HG03575 (cell line): ENCODE results near the gene WFDC5.

Experiments used
- ATAC-seq: cut with Tn5 transposase; IDR thresholded peaks from one replicate; pipeline ENCODE4 v1.9.1; 2021; ENCODE audit not compliant: unreplicated experiment, insufficient number of reproducible peaks, low FRiP score; ENCODE audit errors: extremely low read depth

WFDC5 gene

DNA sequence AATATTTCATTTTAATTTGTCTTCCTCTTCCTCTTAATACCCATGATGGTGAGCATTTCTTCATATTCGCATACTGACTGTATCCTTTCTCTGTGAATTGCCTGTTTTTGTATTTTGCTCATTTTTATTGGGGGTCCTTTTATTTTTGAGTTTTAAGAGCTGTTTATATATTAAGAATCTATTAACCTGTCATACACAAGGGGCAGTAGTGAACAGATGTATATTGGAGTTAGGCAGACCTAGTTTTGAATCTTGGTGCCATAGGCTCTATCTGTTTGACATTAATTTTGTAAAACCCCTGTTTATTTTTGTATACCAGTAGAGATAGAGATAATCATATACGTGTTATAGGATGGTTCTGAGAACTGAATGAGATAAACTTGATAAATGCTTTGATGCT lies 3.1 kb upstream of the WFDC5 start:
- no peak for ATAC-seq

DNA sequence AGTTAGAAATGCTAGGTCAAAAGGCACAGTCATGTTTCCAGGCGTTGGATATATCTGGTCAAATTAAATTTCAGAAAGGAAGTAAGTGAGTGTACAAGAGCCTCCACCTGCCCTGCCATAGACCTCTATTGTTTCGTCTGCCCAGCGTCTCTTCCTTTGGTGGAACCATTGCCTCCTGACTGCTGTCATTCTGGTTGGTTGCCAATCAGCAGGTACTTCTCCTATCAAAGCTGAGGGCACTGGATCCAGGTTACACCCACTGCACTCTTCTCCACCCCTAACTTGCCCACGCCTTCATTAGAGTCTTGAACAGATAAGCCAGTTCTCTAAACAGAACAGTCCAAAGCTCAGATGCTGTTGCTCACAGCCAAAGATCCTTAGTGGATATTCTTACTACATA lies 2.6 kb upstream of the WFDC5 start:
- ATAC-seq = no peak

DNA sequence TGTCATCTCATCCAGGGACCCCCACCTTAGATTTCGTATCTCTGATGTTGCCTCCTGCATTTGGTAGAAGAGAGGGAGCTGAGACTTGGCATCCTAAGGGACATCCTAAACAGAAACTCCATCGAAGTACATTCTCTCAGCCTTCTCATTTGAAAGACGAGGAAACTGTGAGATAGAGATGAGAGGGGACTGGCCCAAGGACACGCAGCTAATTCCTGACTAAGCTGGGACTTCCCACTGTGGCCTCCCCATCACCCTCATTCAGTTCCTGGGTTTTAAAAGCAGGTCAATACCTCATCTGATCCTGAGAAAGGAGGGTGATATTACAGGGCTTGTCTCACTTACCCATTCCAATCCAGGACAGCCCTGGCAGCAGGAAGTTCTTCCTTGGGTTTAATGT lies 855 bp upstream of the WFDC5 start:
- ATAC-seq = no peak

DNA sequence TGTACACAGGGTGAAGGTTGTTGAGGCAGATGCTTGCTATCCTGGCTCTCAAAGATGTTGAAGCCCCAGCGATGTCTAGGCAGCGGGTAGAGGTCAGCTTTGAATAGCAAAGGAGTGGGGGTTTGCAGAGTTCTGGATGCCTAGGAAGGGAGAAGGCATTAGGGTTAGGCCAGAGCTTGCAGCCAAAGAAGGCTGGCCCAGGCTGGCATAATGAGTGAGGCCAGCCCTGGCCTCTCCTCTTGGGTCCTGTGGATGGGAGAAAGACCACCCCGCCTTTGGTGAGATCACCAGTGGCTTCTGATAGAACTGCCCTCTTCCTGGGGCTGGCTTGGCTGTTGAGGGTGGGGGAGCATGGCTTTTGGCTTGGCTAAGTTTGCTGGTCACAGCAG lies 406 bp upstream of the WFDC5 start:
- no peak for ATAC-seq

DNA sequence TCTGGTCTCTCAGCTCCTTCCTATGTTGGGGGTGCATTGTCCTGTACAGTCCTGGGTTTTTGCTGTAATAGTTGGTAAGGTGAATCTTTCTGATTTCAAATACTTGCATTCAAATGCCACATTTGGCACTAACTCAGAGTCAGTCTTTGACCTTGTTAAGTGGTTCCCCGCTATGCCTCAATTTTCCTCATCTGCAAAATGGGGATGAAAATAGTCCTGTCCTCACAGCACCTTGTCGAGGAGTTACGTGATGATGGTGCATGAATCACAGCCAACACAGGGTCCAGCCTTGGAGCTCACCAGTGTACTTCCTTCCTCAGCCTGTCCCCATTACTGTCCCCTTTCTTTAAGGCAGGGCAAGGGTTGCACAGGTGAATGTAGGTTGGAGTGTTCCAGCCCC lies 1.1 kb downstream of the WFDC5 start:
- no peak for ATAC-seq

DNA sequence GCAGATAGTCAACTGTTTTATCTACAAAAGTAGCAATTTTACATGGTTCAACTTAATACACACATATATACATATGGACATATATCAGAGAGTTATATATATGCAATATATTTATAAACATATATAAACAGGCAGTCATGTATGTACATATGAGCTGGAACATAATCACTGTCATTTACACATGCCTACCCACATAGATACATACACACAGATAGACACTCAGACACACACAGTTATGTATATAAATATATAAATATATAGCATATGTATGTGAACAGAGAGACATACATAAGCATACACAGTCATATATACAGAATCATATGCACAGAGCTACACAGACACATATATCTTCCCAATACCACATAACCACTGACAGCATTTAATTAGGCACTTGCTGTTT lies 2.2 kb downstream of the WFDC5 start:
- ATAC-seq = no peak

DNA sequence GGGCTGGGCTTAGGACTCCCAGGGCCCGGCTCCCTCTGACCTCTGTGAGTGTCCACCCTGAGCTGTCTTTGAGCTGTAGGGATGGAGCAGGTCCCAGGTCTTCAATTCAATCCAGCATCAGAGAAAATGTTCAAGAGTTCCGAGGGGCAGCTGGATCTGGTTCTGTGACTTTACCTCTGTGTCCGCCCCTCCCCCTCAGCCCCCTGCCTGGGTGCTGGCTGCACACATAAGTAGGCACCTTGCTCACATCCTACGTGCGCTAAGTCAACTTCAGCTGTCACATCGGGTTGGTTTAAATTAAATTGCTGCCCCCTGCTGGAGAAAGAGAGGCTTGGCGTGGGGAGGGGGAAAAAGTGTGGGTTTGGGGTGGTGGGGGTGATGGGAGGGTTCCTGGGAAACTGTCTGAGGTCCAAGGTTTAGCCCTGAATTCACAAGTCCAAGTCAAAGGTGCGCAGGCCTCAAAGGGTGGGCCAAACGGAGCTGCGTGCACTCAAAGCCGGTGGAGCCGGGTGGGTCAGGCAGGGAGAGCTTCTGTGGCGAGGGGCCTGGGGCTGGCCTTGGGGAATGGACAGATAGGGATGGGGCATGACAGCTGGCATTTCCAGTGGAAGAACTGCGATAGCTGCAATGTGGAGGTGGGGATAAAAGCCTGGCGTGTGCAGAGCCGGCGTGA lies 3.0 kb downstream of the WFDC5 start:
- ATAC-seq = no peak

DNA sequence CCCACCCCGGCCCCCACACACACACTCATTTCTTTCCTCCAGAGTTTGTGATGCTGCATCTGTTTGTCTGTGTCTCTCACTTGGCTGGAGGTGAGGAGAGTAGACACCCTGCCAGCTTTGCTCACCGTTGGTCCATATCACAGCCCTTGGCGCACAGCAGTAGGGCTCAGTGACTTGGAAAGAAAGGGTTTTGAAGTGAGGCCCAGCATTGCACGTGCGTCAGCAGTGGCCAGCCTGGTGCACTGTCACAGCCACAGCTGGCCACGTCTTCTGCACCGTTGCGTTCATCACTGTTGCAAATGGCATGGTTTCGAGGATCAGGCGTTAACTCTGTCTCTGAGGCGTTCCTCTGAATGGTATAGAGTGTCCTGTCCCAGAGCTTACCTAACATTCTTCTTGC lies 3.7 kb downstream of the WFDC5 start:
- no peak for ATAC-seq

DNA sequence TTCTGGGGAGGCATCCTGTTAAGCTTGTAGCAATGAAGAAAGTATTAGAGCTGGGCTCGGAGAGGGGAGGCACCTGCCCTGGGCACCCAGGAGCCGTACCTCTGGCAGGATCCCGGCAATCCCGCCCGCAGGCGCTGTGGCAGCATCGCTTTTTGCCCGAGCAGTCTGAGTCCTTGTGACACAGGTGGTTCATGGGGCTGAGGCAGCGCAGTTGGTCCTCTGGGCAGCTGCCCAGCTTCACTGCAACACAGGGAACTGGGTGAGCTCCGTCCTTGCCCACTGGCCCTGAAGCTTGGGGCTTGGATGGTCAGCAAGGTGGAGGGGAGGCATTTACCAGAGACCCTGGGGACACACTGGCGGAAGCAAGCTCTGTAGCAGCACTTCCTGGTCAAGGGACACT lies 4.7 kb downstream of the WFDC5 start:
- ATAC-seq = no peak

DNA sequence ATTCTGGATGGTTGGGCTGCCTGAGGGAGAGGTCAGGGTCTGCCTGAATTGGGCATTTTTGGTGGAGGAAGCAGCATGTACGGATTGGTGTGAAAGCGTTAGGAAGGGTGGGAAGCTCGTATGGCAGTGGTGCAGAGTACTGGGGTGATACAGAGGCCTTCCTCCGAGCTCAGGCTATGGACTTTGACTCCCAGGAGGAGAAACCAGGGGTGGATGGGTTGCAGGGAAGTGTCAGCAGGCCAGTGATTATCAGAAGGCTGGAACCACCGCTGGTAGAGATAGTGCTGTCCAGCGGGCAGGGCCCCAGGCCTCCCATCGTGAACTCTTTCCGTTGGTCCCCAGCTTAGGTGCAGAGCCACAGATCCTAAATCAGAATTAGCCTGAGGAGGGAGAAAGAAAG lies 5.3 kb downstream of the WFDC5 start:
- no peak for ATAC-seq

DNA sequence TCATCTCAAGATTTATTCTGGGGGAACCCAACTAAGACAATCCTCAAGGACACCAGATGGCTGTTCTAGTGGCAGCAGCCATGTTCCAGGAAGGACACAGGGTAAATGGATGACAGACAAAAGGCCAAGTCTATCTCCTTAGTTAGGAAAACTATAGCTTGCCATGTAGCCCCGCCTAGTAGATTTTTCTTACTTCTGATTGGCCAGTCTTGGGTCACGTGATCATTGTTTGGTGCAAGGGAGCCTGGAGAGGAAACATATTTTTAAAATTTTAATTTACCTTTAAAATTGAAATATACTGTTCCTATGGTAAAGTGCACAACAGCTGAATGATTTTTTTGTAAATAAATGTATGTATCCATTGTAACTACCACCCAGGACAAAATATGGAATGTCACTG lies 9.7 kb downstream of the WFDC5 start:
- no peak for ATAC-seq

DNA sequence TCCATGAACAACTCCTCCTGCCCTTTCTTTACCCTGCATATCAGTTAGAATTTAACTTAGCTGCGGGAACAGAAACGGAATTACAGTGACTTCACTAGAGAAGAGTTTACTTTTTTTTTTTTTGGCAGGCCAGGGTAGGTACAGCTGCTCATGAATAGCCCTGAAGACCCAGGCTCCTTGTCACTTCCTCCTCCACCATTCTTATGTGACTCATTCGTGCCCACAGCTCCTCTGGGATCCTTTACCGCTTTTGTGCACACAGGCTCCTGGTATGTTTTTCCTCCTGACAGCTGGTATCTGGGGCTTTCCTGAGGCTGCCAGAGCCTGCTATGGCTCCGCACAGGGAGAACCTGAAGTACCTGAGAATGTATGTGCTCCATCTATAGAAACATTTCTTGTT lies 10.2 kb downstream of the WFDC5 start:
- no peak for ATAC-seq

DNA sequence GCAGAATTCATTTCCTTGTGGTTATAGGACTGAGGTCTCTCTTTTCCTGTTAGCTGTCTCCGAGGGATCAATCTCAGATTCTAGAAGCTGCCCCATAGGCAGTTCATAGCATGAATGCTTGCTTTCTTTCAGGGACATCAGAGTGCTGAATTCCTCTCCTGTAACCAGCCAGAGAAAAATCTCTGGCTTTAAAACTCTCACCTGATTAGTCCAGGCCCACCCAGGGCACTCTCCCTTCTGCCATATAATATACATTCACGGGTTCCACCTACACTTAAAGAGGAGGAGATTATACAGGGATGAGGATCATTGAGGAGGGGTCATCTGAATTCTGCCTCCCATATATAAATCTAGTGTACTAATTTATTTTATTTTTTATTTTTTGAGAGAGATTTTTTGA lies 11.9 kb downstream of the WFDC5 start:
- no peak for ATAC-seq

DNA sequence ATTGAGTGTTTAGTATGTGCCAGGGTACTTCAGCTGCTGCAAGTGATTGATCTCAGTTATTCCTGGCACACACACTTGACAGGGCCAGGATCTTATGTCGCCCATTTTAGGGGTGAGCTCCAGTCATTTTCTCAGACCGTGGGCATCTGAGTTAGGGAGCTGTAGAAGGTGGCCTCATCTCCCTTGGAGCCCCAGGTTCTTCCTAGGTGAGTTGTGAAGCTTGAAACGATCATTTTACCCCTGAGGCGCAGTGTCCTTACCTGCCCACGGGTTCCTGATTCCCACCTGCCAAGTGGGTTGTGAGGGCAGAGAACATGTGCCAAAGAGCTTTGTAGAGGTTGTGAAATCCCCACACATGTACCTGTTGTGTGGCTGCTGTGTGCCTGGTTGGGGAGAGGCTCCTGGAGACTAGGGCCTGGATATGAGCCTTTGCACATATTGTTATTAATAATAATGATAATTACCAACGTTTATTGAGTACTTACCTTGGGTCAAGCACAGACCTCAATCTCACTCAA lies 13.6 kb downstream of the WFDC5 start:
- no peak for ATAC-seq

DNA sequence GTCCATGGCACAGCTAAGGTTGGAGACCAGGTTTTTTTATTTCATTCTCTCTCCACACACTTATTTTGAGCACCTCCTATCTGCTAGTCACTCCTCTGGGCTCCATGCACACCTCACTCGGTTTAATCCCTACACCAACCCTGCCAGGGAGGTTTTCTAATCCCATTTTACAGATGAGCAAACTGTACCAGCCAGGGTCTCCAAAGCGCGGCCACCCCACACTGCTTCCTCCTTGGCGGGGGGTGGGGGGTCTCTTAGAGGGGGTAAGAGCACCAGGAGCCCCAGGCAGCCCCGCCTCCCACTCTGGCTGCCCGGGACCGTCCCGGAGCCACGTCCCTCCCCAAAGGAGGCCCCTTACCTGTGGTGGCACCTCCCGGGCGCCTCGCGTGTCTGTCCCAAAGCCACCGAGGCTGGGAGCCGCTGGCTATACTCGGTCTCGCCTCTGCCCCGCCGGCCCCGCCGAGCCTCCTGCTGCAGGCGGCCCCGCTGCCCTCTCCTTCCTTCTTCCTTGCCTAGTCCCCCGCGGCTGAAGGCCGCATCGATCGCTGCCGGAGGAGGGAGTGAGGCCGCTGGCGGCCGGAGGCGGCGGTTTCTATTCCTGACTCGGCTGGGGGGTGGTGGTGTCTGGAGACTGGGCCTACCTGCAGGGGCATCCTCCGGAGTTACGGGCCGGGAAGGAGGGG lies 14.3 kb downstream of the WFDC5 start, which contains the start of gene KCNS1:
Gene KCNS1 (minus strand): TSS at position 565 of the 683 bp plus-strand sequence. CDS start 1,891 bp downstream, outside the sequence.
- ATAC-seq = no peak

DNA sequence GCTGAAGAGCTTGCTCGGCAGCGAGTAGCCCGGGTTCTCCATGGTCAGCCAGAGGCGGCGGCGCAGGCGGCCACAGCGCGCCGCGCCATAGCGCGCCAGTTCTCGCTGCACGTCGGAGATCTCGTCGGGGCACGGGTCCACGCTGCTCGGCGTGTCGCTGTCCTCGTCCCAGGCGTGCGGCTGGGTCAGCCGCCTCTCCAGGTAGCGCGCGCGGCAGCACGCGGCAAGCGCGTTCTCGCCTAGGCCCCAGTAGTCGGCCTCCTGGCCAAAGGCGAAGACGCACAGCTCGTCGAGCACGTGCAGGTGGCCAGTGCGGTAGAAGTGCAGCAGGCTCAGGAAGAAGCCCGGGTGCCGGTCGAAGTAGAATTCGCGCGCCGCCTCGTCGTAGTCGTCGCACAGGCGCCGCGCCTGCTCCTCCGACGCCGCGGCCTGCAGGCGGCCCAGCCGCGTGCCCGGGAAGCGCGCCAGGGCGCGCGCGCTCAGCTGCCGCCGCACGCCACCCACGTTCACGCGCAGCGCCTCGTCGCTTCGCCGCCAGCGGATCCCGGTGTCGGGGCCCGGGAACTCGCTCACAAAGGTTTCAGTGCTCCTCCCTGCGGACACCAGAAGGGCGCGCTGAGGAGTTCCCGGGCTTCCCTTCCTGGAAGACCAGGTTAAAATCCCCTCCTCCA lies 16.7 kb downstream of the WFDC5 start:
- ATAC-seq = no peak

DNA sequence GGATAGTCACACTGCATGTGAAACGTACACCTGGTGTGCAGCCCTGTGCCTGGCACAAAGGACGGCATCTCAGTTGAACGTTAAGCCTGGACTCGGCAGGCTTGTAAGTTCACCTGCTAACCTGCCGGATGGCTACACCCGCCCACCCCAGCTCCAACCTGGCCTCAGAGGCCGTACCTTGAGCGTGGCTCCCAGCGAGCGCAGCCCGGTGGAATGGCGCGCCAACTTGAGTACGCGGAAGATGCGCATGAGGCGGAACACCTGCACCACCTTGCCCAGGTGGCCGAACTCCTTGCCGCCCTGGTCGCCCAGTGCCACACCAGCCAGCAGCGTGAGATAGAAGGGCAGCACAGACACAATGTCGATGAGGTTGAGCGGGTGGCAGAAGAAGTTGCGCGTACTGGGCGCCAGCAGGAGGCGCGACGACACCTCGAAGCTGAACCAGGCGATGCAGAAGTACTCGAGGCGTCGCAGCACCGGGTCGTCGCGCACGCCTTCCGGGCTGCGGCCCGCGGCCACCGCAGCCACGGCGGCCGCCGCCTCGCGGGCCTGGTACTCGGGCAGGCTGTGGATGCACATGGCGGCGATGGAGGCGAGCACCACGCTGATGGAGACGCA lies 17.4 kb downstream of the WFDC5 start:
- no peak for ATAC-seq

DNA sequence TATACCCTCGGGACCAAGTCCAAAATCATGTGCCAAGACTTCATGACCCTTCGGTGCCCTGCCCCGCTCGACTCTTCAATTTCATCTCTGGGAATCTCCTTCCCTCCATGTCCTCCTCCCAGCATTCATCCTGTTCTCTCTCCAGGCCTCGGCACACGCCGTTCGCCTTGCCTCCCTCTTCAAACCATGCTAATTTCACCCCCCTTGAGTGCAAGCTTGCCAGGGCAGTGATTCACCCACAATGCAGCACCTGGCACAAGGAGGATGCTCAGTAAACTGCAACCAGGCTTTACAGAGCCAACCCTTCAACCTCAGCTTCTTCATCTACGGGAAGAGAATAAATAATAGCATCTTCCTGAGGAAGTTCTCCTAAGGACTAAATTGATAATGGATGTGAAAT lies 18.2 kb downstream of the WFDC5 start:
- no peak for ATAC-seq

DNA sequence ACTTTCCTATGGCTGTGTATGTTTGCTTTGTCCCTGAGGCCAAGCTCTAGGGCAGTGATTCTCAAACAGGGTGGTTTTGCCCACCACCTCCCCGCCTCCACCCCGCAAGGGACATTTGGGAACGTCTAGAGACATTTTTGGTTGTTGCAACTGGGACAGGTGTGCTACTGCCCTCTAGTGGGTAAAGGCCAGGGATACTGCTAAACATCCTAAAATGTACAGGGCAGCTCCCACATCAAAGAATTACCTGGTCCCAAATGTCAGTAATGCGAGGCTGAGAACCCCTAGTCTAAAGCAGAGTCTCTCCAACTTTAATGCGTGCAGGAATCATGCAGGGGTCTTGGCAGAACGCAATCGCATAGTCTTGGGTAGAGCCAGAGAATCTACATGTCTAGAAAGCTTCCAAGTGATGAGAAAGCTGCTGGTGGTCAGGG lies 19.2 kb downstream of the WFDC5 start:
- no peak for ATAC-seq
